HG03565 (cell line): ENCODE data around the gene PTCH1.

Experiments used
- ATAC-seq: cut with Tn5 transposase; IDR thresholded peaks from one replicate; pipeline ENCODE4 v1.9.1; 2021; ENCODE audit warnings: mild to moderate bottlenecking, moderate library complexity; ENCODE audit not compliant: unreplicated experiment

PTCH1 gene

GRCh38 chr9:95516734-95517558, at the start of gene PTCH1:
TSS of gene PTCH1 (minus strand) at chr9:95516971.
- no peak for ATAC-seq

- no peak for ATAC-seq
Observed at GRCh38 chr9:95565982-95566381, 49.2 kb upstream of the PTCH1 start.

GRCh38 chr9:95561913-95562312, 45.1 kb upstream of the PTCH1 start:
- ATAC-seq = no peak

GRCh38 chr9:95557142-95557541, 40.4 kb upstream of the PTCH1 start:
- ATAC-seq = no peak

- no peak for ATAC-seq
Observed at GRCh38 chr9:95556521-95556920, 39.8 kb upstream of the PTCH1 start.

- ATAC-seq = no peak
Observed at GRCh38 chr9:95552814-95553546, 36.2 kb upstream of the PTCH1 start.

GRCh38 chr9:95552255-95552654, 35.5 kb upstream of the PTCH1 start:
- no peak for ATAC-seq

- ATAC-seq = no peak
Observed at GRCh38 chr9:95551406-95551805, 34.6 kb upstream of the PTCH1 start.

- no peak for ATAC-seq
Observed at GRCh38 chr9:95545831-95546567, 29.2 kb upstream of the PTCH1 start.

GRCh38 chr9:95533996-95534680, 17.4 kb upstream of the PTCH1 start:
- no peak for ATAC-seq

GRCh38 chr9:95529910-95530309, 13.1 kb upstream of the PTCH1 start:
- no peak for ATAC-seq

- no peak for ATAC-seq
Observed at GRCh38 chr9:95528908-95529502, 12.2 kb upstream of the PTCH1 start.

GRCh38 chr9:95522871-95523370, 6.2 kb upstream of the PTCH1 start:
- no peak for ATAC-seq

- no peak for ATAC-seq
Observed at GRCh38 chr9:95521699-95522098, 4.9 kb upstream of the PTCH1 start.

- no peak for ATAC-seq
Observed at GRCh38 chr9:95517559-95518425, 1.0 kb upstream of the PTCH1 start.

GRCh38 chr9:95516221-95516733, 494 bp downstream of the PTCH1 start:
- no peak for ATAC-seq

- ATAC-seq = no peak
Observed at GRCh38 chr9:95515272-95516113, 1.3 kb downstream of the PTCH1 start.

- ATAC-seq = no peak
Observed at GRCh38 chr9:95514342-95514741, 2.4 kb downstream of the PTCH1 start.
